ENCODE data around the gene DSP. TPM values are rescaled to one million over a fixed set of nuclear protein-coding genes. Genes with fewer than 3 reads are reported as not detected.

Gene DSP
- total RNA-seq, 1 donor from 2014 or later: 38.7 TPM

DNA sequence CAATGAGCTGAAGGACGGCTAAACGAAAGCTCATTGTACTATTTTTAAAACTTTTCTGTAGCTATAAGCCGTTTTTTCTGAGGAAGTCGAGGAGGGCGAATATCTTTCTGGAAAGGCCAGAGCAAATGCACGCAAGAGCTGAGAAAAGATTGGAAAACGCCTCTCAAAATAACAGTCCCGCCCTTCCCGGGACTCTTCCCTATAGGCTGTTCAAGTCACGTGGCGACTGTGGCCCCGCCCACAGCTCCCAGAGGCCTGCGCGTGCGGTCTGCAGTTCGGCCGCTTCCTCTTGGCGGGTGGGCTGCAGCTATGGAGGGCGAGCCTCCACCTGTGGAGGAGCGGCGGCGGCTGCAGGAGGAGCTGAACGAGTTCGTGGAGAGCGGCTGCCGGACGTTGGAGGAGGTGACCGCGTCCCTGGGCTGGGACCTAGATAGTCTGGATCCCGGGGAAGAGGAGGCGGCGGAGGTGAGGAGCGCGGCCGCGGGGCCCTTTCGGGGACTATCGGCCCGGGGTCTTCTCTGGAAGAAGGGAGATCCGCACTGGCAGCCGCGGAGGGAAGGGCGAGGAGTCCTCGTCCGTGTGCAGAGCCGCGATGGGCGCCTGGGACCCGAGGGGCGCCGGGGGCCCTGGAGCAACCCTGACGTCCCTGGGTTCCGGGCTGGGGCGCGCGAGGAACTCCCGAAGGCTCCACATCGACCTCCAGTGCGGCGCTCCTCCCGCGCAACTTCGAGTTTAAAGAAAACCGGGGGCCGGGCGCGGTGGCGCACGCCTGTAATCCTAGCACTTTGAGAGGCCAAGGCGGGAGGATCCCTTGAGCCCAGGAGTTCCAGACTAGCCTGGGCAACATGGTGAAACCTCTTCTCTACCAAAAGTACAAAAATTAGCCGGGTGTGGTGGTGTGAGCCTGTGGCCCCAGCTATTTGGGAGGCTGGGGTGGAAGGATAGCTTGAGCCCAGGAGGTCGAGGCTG is 48.8 kb downstream of the DSP start, which contains the start of gene SNRNP48:
TSS of gene SNRNP48 (plus strand) at position 250 of the 969 bp plus-strand sequence. CDS start at position 310, 60 bp downstream.
- peaks cover 3% of the 10 kb centered on the region for H3K27me3 Mint-ChIP-seq (ENCODE audit: insufficient read depth, low read depth)
- H3K4me1 Mint-ChIP-seq: peaks cover 23% of the 10 kb centered on the region
- peaks cover 15% of the 10 kb centered on the region for H3K4me1 ChIP-seq
- DNase-seq (ENCODE audit: low spot score): peak; percentile 97
- H3K27ac Mint-ChIP-seq: peak within 1 kb of the TSS; percentile 98
- peak within 1 kb of the TSS; percentile 99 for H3K4me3 Mint-ChIP-seq
- no peaks in the 10 kb centered on the region for H3K9me3 Mint-ChIP-seq
- peaks cover 11% of the 10 kb centered on the region for H3K36me3 ChIP-seq
- H3K4me3 ChIP-seq: peak within 1 kb of the TSS; percentile 71
- H3K9ac ChIP-seq: peak within 1 kb of the TSS; percentile 51
- no peaks in the 10 kb centered on the region for H3K9me3 ChIP-seq (ENCODE audit: low read depth)
- no peak within 1 kb of the TSS for H3K27ac ChIP-seq
- H3K79me2 ChIP-seq (ENCODE audit: low read depth): peaks cover 41% of the 10 kb centered on the region
- H3K27me3 ChIP-seq: no peaks in the 10 kb centered on the region
- H3K36me3 Mint-ChIP-seq: peaks cover 6% of the 10 kb centered on the region
- H3K4me2 ChIP-seq: peak within 1 kb of the TSS; percentile 82
- H4K20me1 ChIP-seq (ENCODE audit: low read depth): peaks cover 31% of the 10 kb centered on the region
- H2AFZ ChIP-seq (replicated peaks): peak within 1 kb of the TSS; percentile 74
- TF ChIP-seq EZH2phosphoT487 (IDR thresholded peaks at IDR 0.05) (no peak), CTCF (IDR thresholded peaks at IDR 0.05) (no peak), EZH2 (IDR thresholded peaks at IDR 0.05) (no peak)
- no peaks in the 10 kb centered on the region for H3F3A ChIP-seq (ENCODE audit: low read depth)

DNA sequence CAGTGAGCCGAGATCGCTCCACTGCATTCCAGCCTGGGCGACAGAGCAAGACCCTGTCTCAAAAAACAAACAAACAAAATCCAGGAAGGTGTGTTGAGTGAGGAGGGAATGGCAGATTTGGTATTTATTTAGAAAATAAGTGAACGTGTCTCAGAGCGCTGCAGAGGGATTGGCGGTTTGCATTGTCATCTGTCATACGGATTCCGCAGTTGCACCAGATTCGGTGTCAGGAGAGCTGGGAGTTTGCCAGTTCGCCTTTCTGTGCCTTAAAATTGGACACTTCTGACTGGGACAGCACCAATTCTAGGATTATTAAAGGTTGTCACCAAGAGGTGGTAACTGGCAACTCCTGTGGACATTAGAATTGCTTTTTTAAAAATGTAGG is 49.4 kb downstream of the DSP start:
- Histone ChIP-seq H3K9me3 (ENCODE audit: low read depth) (no peaks in the 10 kb centered on the region), H3K4me2 (peak overlapping the region; percentile 82), H3K4me3 (peak overlapping the region; percentile 71), H3F3A (ENCODE audit: low read depth) (no peaks in the 10 kb centered on the region), H4K20me1 (ENCODE audit: low read depth) (peaks cover 31% of the 10 kb centered on the region), H3K9ac (peak overlapping the region; percentile 51), H3K79me2 (ENCODE audit: low read depth) (peaks cover 41% of the 10 kb centered on the region), H3K27me3 (no peaks in the 10 kb centered on the region), H2AFZ (replicated peaks) (no peak overlapping the region), H3K4me1 (peaks cover 15% of the 10 kb centered on the region), H3K36me3 (peaks cover 14% of the 10 kb centered on the region), H3K27ac (no peak overlapping the region)
- Mint-ChIP-seq H3K4me3 (peak overlapping the region; percentile 99), H3K36me3 (peaks cover 6% of the 10 kb centered on the region), H3K27ac (peak overlapping the region; percentile 47), H3K9me3 (no peaks in the 10 kb centered on the region), H3K27me3 (ENCODE audit: insufficient read depth, low read depth) (peaks cover 3% of the 10 kb centered on the region), H3K4me1 (peaks cover 23% of the 10 kb centered on the region)
- no peak for TF ChIP-seq EZH2 (IDR thresholded peaks at IDR 0.05)
- TF ChIP-seq CTCF (IDR thresholded peaks at IDR 0.05): no peak
- no peak for TF ChIP-seq EZH2phosphoT487 (IDR thresholded peaks at IDR 0.05)
- peak; percentile 30 for DNase-seq (ENCODE audit: low spot score)

GRCh38 chr6:7591770-7592169 is 50.3 kb downstream of the DSP start:
- Mint-ChIP-seq H3K4me3 (peak overlapping the region; percentile 46), H3K4me1 (peaks cover 23% of the 10 kb centered on the region), H3K36me3 (peaks cover 9% of the 10 kb centered on the region), H3K27me3 (ENCODE audit: insufficient read depth, low read depth) (peaks cover 3% of the 10 kb centered on the region), H3K27ac (no peak overlapping the region), H3K9me3 (no peaks in the 10 kb centered on the region)
- H3K4me1 ChIP-seq: peaks cover 15% of the 10 kb centered on the region
- peaks cover 41% of the 10 kb centered on the region for H3K79me2 ChIP-seq (ENCODE audit: low read depth)
- no peaks in the 10 kb centered on the region for H3F3A ChIP-seq (ENCODE audit: low read depth)
- H3K4me2 ChIP-seq: peak overlapping the region; percentile 82
- peak overlapping the region; percentile 71 for H3K4me3 ChIP-seq
- no peaks in the 10 kb centered on the region for H3K27me3 ChIP-seq
- TF ChIP-seq CTCF (IDR thresholded peaks at IDR 0.05) (no peak), EZH2phosphoT487 (IDR thresholded peaks at IDR 0.05) (no peak), EZH2 (IDR thresholded peaks at IDR 0.05) (no peak)
- peaks cover 31% of the 10 kb centered on the region for H4K20me1 ChIP-seq (ENCODE audit: low read depth)
- H3K36me3 ChIP-seq: peaks cover 22% of the 10 kb centered on the region
- no peak overlapping the region for H2AFZ ChIP-seq (replicated peaks)
- H3K9ac ChIP-seq: no peak overlapping the region
- H3K9me3 ChIP-seq (ENCODE audit: low read depth): no peaks in the 10 kb centered on the region
- no peak overlapping the region for H3K27ac ChIP-seq
- no peak for DNase-seq (ENCODE audit: low spot score)

Data from neural progenitor cell (in vitro differentiated cells).